ENCODE measurements around the gene SNX8.

Gene SNX8

GRCh38 chr7:2213551-2214215 lies 100.6 kb downstream of the SNX8 start:
- H3K4me3 ChIP-seq (replicated peaks in 1 of 2; ENCODE audit: low read depth in 2 of 2, low read length in 2 of 2) = no peak overlapping the region

GRCh38 chr7:2212906-2213305 lies 101.3 kb downstream of the SNX8 start:
- no peak for TF ChIP-seq CTCF (IDR thresholded peaks at IDR 0.05; ENCODE audit: low read depth, low read length)
- no peak overlapping the region for H3K4me3 ChIP-seq (replicated peaks in 1 of 2; ENCODE audit: low read depth in 2 of 2, low read length in 2 of 2)
- no peak for DNase-seq (ENCODE audit: low read depth in 2 of 2)

More at GRCh38 chr7:2213551-2214215, 100.6 kb downstream of the SNX8 start:
- no peak for DNase-seq (ENCODE audit: low read depth in 2 of 2)
- no peak for TF ChIP-seq CTCF (IDR thresholded peaks at IDR 0.05; ENCODE audit: low read depth, low read length)

GRCh38 chr7:2211926-2212325 lies 102.3 kb downstream of the SNX8 start:
- no peak for TF ChIP-seq CTCF (IDR thresholded peaks at IDR 0.05; ENCODE audit: low read depth, low read length)

GRCh38 chr7:2211259-2211880 lies 102.9 kb downstream of the SNX8 start:
- no peak for DNase-seq (ENCODE audit: low read depth in 2 of 2)
- no peak overlapping the region for H3K4me3 ChIP-seq (replicated peaks in 1 of 2; ENCODE audit: low read depth in 2 of 2, low read length in 2 of 2)
- TF ChIP-seq CTCF (IDR thresholded peaks at IDR 0.05; ENCODE audit: low read depth, low read length) = no peak

More at GRCh38 chr7:2211926-2212325, 102.3 kb downstream of the SNX8 start:
- DNase-seq (ENCODE audit: low read depth in 2 of 2) = no peak
- no peak overlapping the region for H3K4me3 ChIP-seq (replicated peaks in 1 of 2; ENCODE audit: low read depth in 2 of 2, low read length in 2 of 2)

GRCh38 chr7:2210551-2211258 lies 103.5 kb downstream of the SNX8 start:
- no peak for TF ChIP-seq CTCF (IDR thresholded peaks at IDR 0.05; ENCODE audit: low read depth, low read length)
- no peak overlapping the region for H3K4me3 ChIP-seq (replicated peaks in 1 of 2; ENCODE audit: low read depth in 2 of 2, low read length in 2 of 2)
- no peak for DNase-seq (ENCODE audit: low read depth in 2 of 2)

- no peak for DNase-seq (ENCODE audit: low read depth in 2 of 2)
- TF ChIP-seq CTCF (IDR thresholded peaks at IDR 0.05; ENCODE audit: low read depth, low read length) = no peak
- no peak overlapping the region for H3K4me3 ChIP-seq (replicated peaks in 1 of 2; ENCODE audit: low read depth in 2 of 2, low read length in 2 of 2)
These were observed 104.3 kb downstream of the SNX8 start for GRCh38 chr7:2209961-2210323.
